Caco-2 (cell line): ENCODE data around the gene YAP1. TPM values are rescaled to one million over a fixed set of nuclear protein-coding genes. Genes with fewer than 3 reads are reported as not detected.
"Not testable (repeated sequence)": the region's sequence is repeated elsewhere in the genome, so short reads cannot be mapped to it uniquely, and the experiment has no call there.

Source experiments
- BruUV-seq: library from RNA; stranded (reverse); fragments of 400-500 nt; replicated peaks from 2 replicates; lab custom pipeline; 2021; lab: Mats Ljungman, UMichigan
- CTCF ChIA-PET: fragments of 300-600 bp; sonication (Branson Sonifier 250); formaldehyde crosslinking; loops from one replicate; lab custom pipeline; 2022; ENCODE audit warnings: antibody characterized with exemption; lab: Charles Lee
- POLR2A ChIA-PET: fragments of 300-600 bp; sonication (Branson Sonifier 250); formaldehyde crosslinking; loops from one replicate; lab custom pipeline; 2022; ENCODE audit warnings: antibody characterized with exemption; lab: Charles Lee
- DNase-seq, 2 experiments: peaks; one replicate each; pipeline versions ENCODE4 v3.0.0 to v3.0.0-alpha.2; 2020 to 2022
- H3K27me3 ChIP-seq: replicated peaks from 2 replicates; pipeline ENCODE4 v1.6.0; 2011; ENCODE audit warnings: low read length; ENCODE audit not compliant: control insufficient read depth, insufficient read depth
- H3K36me3 ChIP-seq: 2 replicates; pipeline ENCODE4 v1.5.1; 2011; ENCODE audit warnings: low read length; ENCODE audit not compliant: control insufficient read depth, insufficient read depth
- H3K4me1 ChIP-seq: fragments of 250-450 bp; sonication (Bioruptor Pico); 2 replicates; pipeline ENCODE4 v1.5.1; 2020; ENCODE audit warnings: mild to moderate bottlenecking
- H3K4me3 ChIP-seq: 2 replicates; pipeline ENCODE4 v1.5.1; 2011; ENCODE audit warnings: low read depth, mild to moderate bottlenecking, control low read depth, low read length
- H3K9me3 ChIP-seq: fragments of 250-450 bp; sonication (Bioruptor Pico); 2 replicates; pipeline ENCODE4 v1.5.1; 2020; ENCODE audit warnings: mild to moderate bottlenecking, moderate library complexity
- H3K27ac Mint-ChIP-seq: one replicate; pipeline ENCODE4 v1.8.0; 2022; ENCODE audit warnings: mixed read lengths; ENCODE audit not compliant: unreplicated experiment
- H3K27me3 Mint-ChIP-seq: one replicate; pipeline ENCODE4 v1.8.0; 2022; ENCODE audit warnings: mixed read lengths; ENCODE audit not compliant: insufficient read depth, unreplicated experiment
- H3K36me3 Mint-ChIP-seq: one replicate; pipeline ENCODE4 v1.8.0; 2022; ENCODE audit warnings: mild to moderate bottlenecking, mixed read lengths; ENCODE audit not compliant: insufficient read depth, unreplicated experiment
- H3K4me1 Mint-ChIP-seq: one replicate; pipeline ENCODE4 v1.8.0; 2022; ENCODE audit warnings: low read depth, mixed read lengths; ENCODE audit not compliant: unreplicated experiment
- H3K4me3 Mint-ChIP-seq: one replicate; pipeline ENCODE4 v1.8.0; 2022; ENCODE audit warnings: mild to moderate bottlenecking, moderate library complexity, mixed read lengths; ENCODE audit not compliant: unreplicated experiment
- H3K9me3 Mint-ChIP-seq: one replicate; pipeline ENCODE4 v1.8.0; 2022; ENCODE audit warnings: mixed read lengths; ENCODE audit not compliant: unreplicated experiment
- intact Hi-C: fragments of 100-400 bp; cut with micrococcal nuclease; formaldehyde crosslinking; loops from one replicate; pipeline ENCODE4 v1.10.0; 2022; ENCODE audit not compliant: unreplicated experiment
- total RNA-seq: library from RNA; stranded (reverse); gene quantifications from 2 replicates; pipeline ENCODE4 v1.2.3, GENCODE V29; 2022
- TF ChIP-seq, protein P1 (sequence below), 2 experiments: fragments of 200-600 bp in 1 of 2; IDR thresholded peaks; 1 replicate in 1 of 2; 2 replicates in 1 of 2; pipeline versions ENCODE4 v1.5.1 to v1.8.0; 2011 to 2022; ENCODE audit warnings: antibody characterized with exemption in 1 of 2, control low read depth in 1 of 2, inconsistent platforms in 1 of 2, low read depth in 1 of 2, low read length in 1 of 2, mild to moderate bottlenecking in 1 of 2, moderate library complexity in 1 of 2; ENCODE audit not compliant: insufficient read depth in 1 of 2, severe bottlenecking in 1 of 2, unreplicated experiment in 1 of 2

The YAP1 gene
- total RNA-seq, 1 experiment from 2014 or later = 207 TPM

DNA sequence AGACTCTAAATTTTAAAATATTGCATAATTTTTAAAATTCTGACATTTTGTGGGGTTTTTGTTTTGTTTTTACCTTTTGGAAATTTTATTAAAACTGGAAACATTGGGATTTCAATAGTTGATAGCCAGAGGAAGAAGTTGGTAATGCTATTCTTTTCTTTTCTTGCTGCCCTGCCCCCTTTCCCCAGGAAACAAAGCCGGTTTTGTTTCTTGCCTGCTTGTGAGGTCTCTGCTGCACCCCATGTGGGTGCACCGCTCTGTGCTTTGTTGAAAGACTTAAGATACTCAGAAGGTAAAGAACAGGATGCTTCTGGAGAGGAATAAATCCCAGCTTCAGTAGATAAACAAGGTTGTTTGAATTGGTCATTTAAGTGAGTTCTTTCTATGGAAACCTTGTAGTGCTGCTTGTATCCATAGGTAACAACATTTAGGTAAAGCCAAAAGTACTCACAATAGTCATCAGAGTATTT is 87.5 kb downstream of the YAP1 start:
- peaks cover 5% of the 10 kb centered on the region; the same call in 1 of the 2 replicates for H3K36me3 ChIP-seq
- H3K4me3 Mint-ChIP-seq = no peak overlapping the region
- peaks cover 45% of the 10 kb centered on the region for H3K4me1 ChIP-seq
- H3K4me3 ChIP-seq = no peak overlapping the region
- TF ChIP-seq, protein P1, sequence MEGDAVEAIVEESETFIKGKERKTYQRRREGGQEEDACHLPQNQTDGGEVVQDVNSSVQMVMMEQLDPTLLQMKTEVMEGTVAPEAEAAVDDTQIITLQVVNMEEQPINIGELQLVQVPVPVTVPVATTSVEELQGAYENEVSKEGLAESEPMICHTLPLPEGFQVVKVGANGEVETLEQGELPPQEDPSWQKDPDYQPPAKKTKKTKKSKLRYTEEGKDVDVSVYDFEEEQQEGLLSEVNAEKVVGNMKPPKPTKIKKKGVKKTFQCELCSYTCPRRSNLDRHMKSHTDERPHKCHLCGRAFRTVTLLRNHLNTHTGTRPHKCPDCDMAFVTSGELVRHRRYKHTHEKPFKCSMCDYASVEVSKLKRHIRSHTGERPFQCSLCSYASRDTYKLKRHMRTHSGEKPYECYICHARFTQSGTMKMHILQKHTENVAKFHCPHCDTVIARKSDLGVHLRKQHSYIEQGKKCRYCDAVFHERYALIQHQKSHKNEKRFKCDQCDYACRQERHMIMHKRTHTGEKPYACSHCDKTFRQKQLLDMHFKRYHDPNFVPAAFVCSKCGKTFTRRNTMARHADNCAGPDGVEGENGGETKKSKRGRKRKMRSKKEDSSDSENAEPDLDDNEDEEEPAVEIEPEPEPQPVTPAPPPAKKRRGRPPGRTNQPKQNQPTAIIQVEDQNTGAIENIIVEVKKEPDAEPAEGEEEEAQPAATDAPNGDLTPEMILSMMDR (IDR thresholded peaks at IDR 0.05; ENCODE audit: insufficient read depth in 1 of 2, low read depth in 1 of 2, low read length in 1 of 2, severe bottlenecking in 1 of 2, unreplicated experiment in 1 of 2) = no peak
- intact Hi-C loops = no loop called here
- H3K9me3 ChIP-seq = no peaks in the 10 kb centered on the region
- H3K36me3 Mint-ChIP-seq = peaks cover 67% of the 10 kb centered on the region
- no TSS peak for BruUV-seq
- no peaks in the 10 kb centered on the region for H3K27me3 ChIP-seq
- H3K9me3 Mint-ChIP-seq = peaks cover 9% of the 10 kb centered on the region
- H3K4me1 Mint-ChIP-seq = peaks cover 50% of the 10 kb centered on the region
- ChIA-PET POLR2A (no interaction called here), CTCF (no interaction called here)
- H3K27me3 Mint-ChIP-seq = no peaks in the 10 kb centered on the region
- no peak for DNase-seq
- peak overlapping the region; percentile 51 for H3K27ac Mint-ChIP-seq

DNA sequence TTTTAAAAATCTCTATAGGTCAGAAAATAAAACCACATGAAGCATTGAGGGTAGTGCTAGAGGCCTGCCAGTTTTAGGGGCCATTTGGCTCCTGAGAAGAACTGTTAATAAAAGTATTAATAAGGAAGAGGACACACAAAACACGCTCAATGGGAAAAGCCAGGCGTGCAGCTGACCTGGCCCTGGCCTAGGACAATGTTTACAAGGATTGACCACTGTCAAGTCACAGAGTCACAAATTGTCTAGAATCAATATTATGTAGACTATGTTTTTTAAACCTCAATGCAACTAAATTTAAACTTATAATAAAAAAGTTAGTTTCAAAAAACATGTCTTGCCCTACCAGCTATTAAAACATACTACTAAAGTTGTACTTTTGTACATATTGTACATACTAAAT is 89.4 kb downstream of the YAP1 start:
- Histone ChIP-seq H3K4me3 (no peak overlapping the region), H3K9me3 (no peaks in the 10 kb centered on the region), H3K36me3 (peaks cover 6% of the 10 kb centered on the region), H3K27me3 (no peaks in the 10 kb centered on the region), H3K4me1 (peaks cover 29% of the 10 kb centered on the region)
- intact Hi-C loops = no loop called here
- TF ChIP-seq, protein P1 (IDR thresholded peaks at IDR 0.05; ENCODE audit: insufficient read depth in 1 of 2, low read depth in 1 of 2, low read length in 1 of 2, severe bottlenecking in 1 of 2, unreplicated experiment in 1 of 2) = no peak
- no TSS peak for BruUV-seq
- Mint-ChIP-seq H3K27me3 (no peaks in the 10 kb centered on the region), H3K27ac (no peak overlapping the region), H3K4me1 (peaks cover 50% of the 10 kb centered on the region), H3K9me3 (peaks cover 9% of the 10 kb centered on the region), H3K36me3 (peaks cover 73% of the 10 kb centered on the region), H3K4me3 (no peak overlapping the region)
- ChIA-PET POLR2A (interaction anchor here (0.6 kb wide), 2 partner anchors 27 to 371 kb away, joined by 3 read pairs; no protein-coding TSS in a partner anchor), CTCF (no interaction called here)
- DNase-seq = no peak

DNA sequence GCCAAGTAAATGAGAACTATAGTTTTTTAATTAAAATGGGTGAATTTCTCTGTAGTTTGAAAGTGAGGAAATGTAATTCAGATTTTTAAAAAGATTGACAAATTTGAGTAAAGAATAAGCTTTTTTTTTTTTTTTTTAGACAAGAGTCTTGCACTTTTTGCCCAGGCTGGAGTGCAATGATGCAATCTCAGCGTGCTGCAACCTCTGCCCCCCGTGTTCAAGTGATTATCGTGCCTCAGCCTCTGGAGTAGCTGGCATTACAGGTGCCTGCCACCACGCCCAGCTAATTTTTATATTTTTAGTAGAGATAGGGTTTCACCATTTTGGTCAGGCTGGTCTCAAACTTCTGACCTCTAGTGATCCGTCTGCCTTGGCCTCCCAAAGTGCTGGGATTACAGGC is 90.1 kb downstream of the YAP1 start:
- not testable (repeated sequence) for BruUV-seq
- peaks cover 29% of the 10 kb centered on the region for H3K4me1 ChIP-seq
- POLR2A ChIA-PET = interaction anchor here (0.6 kb wide), 2 partner anchors 26 to 372 kb away, joined by 3 read pairs; no protein-coding TSS in a partner anchor

More for the DNA sequence above, 90.1 kb downstream of the YAP1 start:
- H3K36me3 Mint-ChIP-seq = peaks cover 74% of the 10 kb centered on the region
- DNase-seq, H3K27me3 Mint-ChIP-seq, H3K27me3 ChIP-seq, H3K9me3 ChIP-seq, intact Hi-C loops, H3K9me3 Mint-ChIP-seq, H3K4me3 ChIP-seq, H3K27ac Mint-ChIP-seq, CTCF ChIA-PET, H3K36me3 ChIP-seq, H3K4me3 Mint-ChIP-seq: not testable (repeated sequence)
- H3K4me1 Mint-ChIP-seq = peaks cover 49% of the 10 kb centered on the region
